HG02870 (cell line): ENCODE data around the gene VPS50.

Experiments used
- ATAC-seq: cut with Tn5 transposase; IDR thresholded peaks from one replicate; pipeline ENCODE4 v1.9.1; 2021; ENCODE audit warnings: mild to moderate bottlenecking, moderate library complexity; ENCODE audit not compliant: unreplicated experiment

Gene VPS50

DNA sequence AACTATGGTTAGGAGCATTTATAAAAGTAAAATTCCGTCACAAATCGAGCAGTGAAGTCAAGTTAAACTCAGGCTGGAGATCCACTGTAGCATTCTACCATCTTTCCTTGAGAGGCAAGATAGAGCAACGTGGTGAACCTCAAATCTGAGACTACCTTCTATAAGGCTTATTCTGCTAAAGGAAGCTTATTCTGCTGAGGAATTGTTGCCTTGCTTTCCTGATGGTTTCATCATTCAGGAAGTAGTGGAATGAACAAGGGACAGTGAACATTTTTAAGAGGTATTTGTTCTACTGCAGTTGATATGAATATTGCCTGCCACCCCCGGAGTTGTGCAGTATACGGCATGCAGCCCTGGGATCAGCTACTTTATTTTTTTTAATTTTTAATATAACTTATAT lies 170.8 kb downstream of the VPS50 start:
- no peak for ATAC-seq

DNA sequence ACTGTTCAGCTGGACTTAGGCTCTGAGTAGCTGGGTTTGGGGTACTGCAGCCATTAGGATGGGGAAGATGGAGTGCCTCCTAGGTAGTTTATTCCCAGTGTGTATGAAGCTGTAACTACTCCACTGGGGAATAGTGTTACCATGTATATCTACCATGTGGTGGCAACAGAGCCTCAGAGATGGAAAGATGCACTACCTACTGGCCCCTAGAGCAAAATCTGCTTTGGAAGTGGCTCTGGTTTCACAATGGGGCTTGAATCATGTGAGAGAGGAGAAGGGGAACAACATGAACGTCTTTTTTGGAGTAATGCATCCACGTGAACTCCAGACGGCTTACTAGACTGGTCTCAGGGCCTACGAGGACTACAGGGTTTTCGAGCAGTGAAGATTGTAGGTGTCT lies 175.1 kb downstream of the VPS50 start:
- ATAC-seq, result no peak

DNA sequence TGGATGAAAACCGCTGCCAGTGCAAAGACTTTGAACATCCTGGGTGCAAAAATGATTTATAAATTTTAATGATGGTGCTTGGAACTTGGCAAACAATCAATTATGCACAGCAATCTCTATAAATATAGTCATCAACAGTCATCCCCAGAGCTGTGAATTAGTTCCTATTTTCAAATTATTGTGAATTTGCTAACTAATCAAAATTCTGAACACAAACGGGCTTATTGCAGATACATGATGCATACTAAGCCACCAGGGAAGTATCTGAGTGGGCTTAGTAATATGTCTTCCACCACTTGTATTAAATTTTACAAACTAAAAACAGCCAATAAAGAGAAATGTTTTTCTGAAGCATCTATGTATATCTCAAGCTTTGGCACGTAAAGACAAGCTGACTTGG lies 177.2 kb downstream of the VPS50 start:
- ATAC-seq, result no peak
